ENCODE measurements around the gene GOLGA5.

Gene GOLGA5

DNA sequence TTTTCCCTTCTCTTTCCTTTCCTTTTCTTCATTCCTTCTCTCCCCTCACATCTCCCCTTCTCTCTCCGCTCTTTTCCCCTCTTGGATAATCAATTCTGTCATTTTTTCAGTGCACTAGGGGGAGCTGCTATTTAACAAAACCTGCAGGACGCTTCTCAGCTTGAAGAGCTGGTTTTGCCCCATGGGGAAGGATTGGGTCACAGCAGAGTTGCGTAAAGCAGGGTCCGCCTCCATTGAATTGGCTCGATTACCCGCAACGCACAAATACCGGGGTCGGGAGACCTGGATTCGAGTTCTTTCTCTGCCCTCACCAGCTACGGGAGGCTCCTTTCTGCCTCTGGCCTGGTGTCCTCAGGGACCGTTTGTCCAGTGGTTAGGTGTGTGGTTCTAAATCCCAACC, 86.7 kb downstream of the GOLGA5 start:
- DNase-seq = no peak

DNA sequence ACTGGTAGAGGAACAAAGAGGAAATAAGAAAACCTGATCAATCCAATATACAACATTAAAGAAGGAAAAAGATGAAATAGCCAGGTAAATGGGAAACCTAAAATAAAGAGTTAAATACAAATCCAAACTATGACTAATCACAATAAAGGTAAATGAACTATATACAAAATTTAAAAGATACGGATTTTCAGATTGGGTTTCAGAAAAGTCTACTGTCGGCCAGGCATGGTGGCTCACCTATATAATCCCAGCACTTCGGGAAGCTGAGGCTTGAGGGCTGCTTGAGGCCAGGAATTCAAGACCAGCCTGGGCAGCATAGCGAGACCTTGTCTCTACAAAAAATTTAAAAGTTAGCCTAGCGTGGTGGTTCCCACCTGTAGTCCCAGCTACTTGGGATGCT, 89.0 kb downstream of the GOLGA5 start:
- no peak for DNase-seq

DNA sequence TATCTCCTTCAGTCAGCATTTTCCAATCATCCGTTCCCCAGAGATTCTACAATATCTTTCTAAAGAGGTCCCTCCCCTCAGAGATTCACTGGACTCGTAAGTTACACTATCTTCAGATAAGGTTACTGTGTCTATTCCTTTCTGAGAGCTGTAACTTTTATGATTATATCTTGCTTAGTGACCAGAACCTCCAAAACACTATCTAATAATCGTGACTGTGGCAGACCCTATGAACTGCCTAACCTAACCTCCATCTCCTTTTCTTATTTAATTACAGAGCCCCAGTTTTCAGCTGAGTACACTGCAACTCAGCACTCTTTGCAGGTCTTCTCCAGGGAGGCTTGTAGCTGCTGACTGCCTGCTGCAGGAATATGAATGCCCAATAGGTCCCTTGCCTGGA, 90.3 kb downstream of the GOLGA5 start:
- no peak for DNase-seq

DNA sequence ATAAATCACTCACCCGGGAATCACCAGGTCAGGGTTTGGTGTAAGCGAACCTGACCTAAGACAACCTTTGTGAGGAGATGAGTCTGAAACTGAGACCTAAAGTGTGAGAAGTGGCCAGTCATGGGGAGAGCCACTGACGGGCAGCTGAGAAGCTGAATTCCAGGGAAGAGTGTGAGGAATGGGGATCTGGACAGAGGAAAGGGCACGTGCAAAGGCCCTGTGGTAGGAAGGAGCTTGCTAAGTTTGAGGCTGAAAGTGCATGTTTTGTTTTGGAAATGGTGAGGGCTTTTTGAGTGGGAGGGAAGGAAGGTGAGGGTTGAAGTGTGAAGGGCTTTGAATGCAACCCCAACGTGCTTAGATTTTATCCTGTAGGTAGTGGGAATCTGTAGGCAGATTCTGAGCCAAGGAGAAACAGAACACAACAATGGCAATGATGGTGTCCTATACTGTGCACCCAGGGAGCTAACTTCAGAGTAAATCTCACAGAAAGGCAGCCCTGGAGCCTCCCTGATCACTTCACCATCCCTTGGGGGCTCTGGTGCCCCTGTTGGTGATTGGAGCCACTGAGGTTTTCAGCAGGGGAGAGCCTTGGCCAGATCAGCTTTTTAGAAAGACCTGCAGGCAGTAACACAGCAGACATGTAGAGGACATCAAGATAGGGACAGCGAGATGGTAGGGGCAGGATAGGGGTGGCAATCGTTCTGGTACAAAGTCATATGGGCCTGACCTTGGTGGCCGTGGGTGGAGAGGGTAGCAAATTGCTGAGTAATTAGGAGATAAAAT, 91.4 kb downstream of the GOLGA5 start:
- no peak for DNase-seq

DNA sequence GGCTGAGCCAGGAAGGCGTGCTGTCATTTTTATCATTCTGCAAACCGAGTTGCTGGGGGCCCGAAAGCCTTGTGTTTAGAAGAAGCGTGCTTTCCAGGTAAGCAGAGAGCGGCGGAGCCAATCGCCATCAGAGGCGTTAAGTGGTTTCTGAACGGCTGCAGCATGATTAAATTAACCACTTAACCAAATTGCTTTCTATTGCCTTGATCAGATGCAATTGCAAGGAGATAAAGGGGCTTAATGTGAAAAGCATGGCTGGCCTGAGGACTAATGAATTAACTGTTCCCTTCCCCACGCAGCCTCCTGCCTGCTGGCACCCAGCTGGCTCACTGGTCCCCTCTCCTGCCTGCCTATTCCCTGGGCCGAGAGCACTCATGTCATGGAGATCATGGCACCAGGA, 92.2 kb downstream of the GOLGA5 start:
- DNase-seq = no peak

DNA sequence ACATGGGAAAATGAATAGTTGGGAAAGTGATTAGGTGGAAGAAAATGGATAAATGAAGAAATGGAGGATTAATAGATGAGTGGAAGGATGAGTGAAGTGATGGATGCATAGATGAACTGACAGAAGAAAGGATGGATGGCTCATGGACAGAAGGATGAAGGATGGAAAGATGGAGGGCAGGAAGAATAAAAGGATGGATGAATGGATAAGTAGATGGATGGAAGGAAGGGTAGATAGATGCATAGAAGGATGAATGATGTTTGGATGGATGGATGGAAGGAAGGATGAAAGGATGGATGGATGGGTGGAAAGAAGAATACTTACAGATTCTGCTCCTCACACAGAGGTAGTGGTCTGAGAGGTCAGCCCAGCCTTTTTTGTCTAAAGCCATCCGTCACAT, 93.1 kb downstream of the GOLGA5 start:
- DNase-seq = no peak

DNA sequence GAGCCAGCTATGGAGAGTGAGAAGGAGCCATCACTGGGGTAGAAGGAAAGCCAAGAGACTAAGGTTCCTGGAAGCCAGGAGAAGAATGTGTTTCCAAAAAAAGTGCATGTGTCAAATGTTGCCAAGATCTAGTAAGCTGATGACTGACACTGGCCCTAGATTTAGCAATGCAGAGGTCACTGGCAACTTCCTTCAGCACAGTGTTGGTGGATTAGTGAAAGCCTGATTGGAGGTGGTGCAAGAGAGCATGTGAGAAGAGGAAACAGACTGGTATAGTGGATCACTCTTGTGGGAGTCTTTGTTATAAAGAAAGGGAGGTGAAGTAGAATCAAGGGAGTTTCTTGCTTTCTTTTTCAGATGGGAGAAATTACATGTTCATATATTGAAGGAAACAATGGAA, 94.8 kb downstream of the GOLGA5 start:
- DNase-seq = no peak
